PFSK-1 (cell line): ENCODE results near the gene ZBTB2.

Experiments used
- FOXP2 ChIP-seq: optimal IDR thresholded peaks from 2 replicates; pipeline ENCODE3; 2011; ENCODE audit warnings: borderline replicate concordance, control low read depth, inconsistent platforms; ENCODE audit not compliant: insufficient read depth; ENCODE audit errors: extremely low read length, extremely low read depth
- POLR2AphosphoS5 ChIP-seq: IDR thresholded peaks from 2 replicates; pipeline ENCODE4 v1.6.1; 2012; ENCODE audit warnings: low read depth, mild to moderate bottlenecking, control low read depth, low read length, moderate library complexity
- REST ChIP-seq, 2 experiments: IDR thresholded peaks; 2 replicates each; pipeline versions ENCODE4 v1.6.1 to v1.8.0; 2011 to 2012; ENCODE audit warnings: low read depth in 2 of 2, low read length in 2 of 2, control low read depth in 1 of 2, inconsistent platforms in 1 of 2, mild to moderate bottlenecking in 1 of 2, moderate library complexity in 1 of 2; ENCODE audit not compliant: insufficient read depth in 1 of 2
- SIN3A ChIP-seq: IDR thresholded peaks from 2 replicates; pipeline ENCODE4 v1.6.1; 2012; ENCODE audit warnings: mild to moderate bottlenecking, low read length, moderate library complexity, borderline replicate concordance; ENCODE audit not compliant: insufficient read depth
- TAF1 ChIP-seq: IDR thresholded peaks from 2 replicates; pipeline ENCODE4 v1.6.1; 2012; ENCODE audit warnings: low read length, control low read depth, borderline replicate concordance; ENCODE audit not compliant: insufficient read depth

ZBTB2 gene

GRCh38 chr6:151428093-151428735 is 36.9 kb upstream of the ZBTB2 start:
- no peak for TF ChIP-seq POLR2AphosphoS5

- no peak for TF ChIP-seq REST (IDR thresholded peaks at IDR 0.05; ENCODE audit: insufficient read depth in 1 of 2, low read depth in 2 of 2, low read length in 2 of 2)
- no peak for TF ChIP-seq POLR2AphosphoS5
These were observed 34.2 kb upstream of the ZBTB2 start for GRCh38 chr6:151425561-151425960.

- TF ChIP-seq FOXP2 = no peak
- no peak for TF ChIP-seq REST (IDR thresholded peaks at IDR 0.05; ENCODE audit: insufficient read depth in 1 of 2, low read depth in 2 of 2, low read length in 2 of 2)
- TF ChIP-seq SIN3A = no peak
- no peak for TF ChIP-seq POLR2AphosphoS5
- TF ChIP-seq TAF1 = no peak
These were observed 31.6 kb upstream of the ZBTB2 start for GRCh38 chr6:151422981-151423380.

- TF ChIP-seq TAF1 (no peak), REST (IDR thresholded peaks at IDR 0.05; ENCODE audit: insufficient read depth in 1 of 2, low read depth in 2 of 2, low read length in 2 of 2) (no peak)
These were observed 26.1 kb upstream of the ZBTB2 start for GRCh38 chr6:151417477-151417876.

GRCh38 chr6:151414641-151415260 is 23.4 kb upstream of the ZBTB2 start:
- TF ChIP-seq SIN3A = no peak
- no peak for TF ChIP-seq REST (IDR thresholded peaks at IDR 0.05; ENCODE audit: insufficient read depth in 1 of 2, low read depth in 2 of 2, low read length in 2 of 2)
- TF ChIP-seq TAF1 = no peak
- TF ChIP-seq POLR2AphosphoS5 = no peak
- no peak for TF ChIP-seq FOXP2
